SK-N-SH (cell line): ENCODE results near the gene SFXN4.

Experiments
- EZH2phosphoT487 ChIP-seq: fragments of 200-600 bp; sonication (generic); IDR thresholded peaks from 2 replicates; pipeline ENCODE4 v1.6.1; 2017; ENCODE audit warnings: low read depth, mixed run types, mild to moderate bottlenecking, antibody characterized with exemption, moderate library complexity, borderline replicate concordance
- FOXJ3 ChIP-seq: sonication (generic); formaldehyde crosslinking; IDR thresholded peaks from 2 replicates; pipeline ENCODE4 v1.5.1; 2020; ENCODE audit warnings: mild to moderate bottlenecking, missing genetic modification reagents
- FOXM1 ChIP-seq: IDR thresholded peaks from 2 replicates; pipeline ENCODE4 v1.4.0; 2012; ENCODE audit warnings: low read depth, mild to moderate bottlenecking
- MEF2A ChIP-seq: IDR thresholded peaks from 2 replicates; pipeline ENCODE4 v1.4.0; 2012; ENCODE audit warnings: low read depth, borderline replicate concordance
- POLR2AphosphoS5 ChIP-seq: IDR thresholded peaks from 2 replicates; pipeline ENCODE4 v1.6.1; 2012; ENCODE audit warnings: low read depth, low read length
- SMC3 ChIP-seq: IDR thresholded peaks from 2 replicates; pipeline ENCODE4 v1.6.1; 2012; ENCODE audit warnings: low read depth, low read length, improper control_type of control experiment
- TAF1 ChIP-seq: IDR thresholded peaks from 2 replicates; pipeline ENCODE4 v1.6.1; 2012; ENCODE audit warnings: low read depth, mild to moderate bottlenecking, low read length, moderate library complexity, borderline replicate concordance
- TF ChIP-seq, protein P1 (sequence below): fragments of 200-600 bp; sonication (generic); IDR thresholded peaks from 2 replicates; pipeline ENCODE4 v1.6.1; 2017; ENCODE audit warnings: antibody characterized with exemption, mild to moderate bottlenecking, moderate library complexity
- TF ChIP-seq, protein P2 (sequence below): IDR thresholded peaks from 2 replicates; pipeline ENCODE4; 2012

DNA sequence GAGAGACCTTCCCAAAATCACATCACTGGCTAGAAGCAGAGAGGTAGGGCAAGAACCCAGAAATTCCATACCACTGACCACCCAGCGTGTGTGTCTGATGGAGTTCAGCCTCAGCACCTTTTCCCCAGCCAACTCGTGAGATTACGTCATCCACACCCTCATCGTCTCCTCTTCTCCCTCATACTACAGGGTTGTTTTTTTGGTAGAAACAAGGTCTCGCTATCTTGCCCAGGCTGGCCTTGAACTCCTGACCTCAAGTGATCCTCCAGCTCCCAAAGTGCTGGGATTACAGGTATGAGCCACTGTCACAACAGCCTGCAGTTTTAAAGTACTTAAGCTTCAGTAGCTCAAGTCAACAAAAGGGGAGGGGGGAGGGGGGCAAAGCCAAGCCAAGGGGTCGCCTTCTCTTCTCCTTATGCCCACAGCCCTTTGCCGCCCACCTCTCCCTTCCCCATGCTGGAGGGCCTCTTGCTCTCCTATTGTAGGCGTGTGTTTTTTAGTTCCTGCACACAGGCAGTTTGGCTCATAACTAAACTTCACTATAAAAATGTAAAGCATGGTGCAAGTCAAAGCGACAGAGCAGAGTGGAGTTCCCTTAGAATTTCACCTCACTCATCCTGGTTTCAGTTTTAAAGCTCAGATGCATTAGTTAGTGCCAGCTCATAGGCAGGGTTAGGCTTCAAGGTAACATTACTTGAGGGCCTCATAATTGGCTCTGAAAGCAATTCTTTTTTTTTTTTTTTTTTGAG, 18.3 kb upstream of the SFXN4 start:
- TF ChIP-seq FOXJ3 (no peak), SMC3 (no peak), TAF1 (no peak), FOXM1 (no peak), EZH2phosphoT487 (no peak), POLR2AphosphoS5 (no peak), MEF2A (no peak)
- TF ChIP-seq, protein P1, sequence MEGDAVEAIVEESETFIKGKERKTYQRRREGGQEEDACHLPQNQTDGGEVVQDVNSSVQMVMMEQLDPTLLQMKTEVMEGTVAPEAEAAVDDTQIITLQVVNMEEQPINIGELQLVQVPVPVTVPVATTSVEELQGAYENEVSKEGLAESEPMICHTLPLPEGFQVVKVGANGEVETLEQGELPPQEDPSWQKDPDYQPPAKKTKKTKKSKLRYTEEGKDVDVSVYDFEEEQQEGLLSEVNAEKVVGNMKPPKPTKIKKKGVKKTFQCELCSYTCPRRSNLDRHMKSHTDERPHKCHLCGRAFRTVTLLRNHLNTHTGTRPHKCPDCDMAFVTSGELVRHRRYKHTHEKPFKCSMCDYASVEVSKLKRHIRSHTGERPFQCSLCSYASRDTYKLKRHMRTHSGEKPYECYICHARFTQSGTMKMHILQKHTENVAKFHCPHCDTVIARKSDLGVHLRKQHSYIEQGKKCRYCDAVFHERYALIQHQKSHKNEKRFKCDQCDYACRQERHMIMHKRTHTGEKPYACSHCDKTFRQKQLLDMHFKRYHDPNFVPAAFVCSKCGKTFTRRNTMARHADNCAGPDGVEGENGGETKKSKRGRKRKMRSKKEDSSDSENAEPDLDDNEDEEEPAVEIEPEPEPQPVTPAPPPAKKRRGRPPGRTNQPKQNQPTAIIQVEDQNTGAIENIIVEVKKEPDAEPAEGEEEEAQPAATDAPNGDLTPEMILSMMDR: no peak
- TF ChIP-seq, protein P2, sequence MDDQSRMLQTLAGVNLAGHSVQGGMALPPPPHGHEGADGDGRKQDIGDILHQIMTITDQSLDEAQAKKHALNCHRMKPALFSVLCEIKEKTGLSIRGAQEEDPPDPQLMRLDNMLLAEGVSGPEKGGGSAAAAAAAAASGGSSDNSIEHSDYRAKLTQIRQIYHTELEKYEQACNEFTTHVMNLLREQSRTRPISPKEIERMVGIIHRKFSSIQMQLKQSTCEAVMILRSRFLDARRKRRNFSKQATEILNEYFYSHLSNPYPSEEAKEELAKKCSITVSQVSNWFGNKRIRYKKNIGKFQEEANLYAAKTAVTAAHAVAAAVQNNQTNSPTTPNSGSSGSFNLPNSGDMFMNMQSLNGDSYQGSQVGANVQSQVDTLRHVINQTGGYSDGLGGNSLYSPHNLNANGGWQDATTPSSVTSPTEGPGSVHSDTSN: no peak
